ENCODE results near the gene KIF4A. TPM values are rescaled to one million over a fixed set of nuclear protein-coding genes. Genes with fewer than 3 reads are reported as not detected.

The KIF4A gene
- total RNA-seq (2021): 34.9 to 36.2 TPM (median 35.5 TPM) in 3 replicates
- percentile 65 among the genes with signal in this experiment for Bru-seq, nascent RNA
- long read RNA-seq, experiment 1, full-length matches to known transcripts: 161 of 234 reads
- long read RNA-seq, experiment 1, partial matches to known transcripts: 49 of 234 reads
- long read RNA-seq, experiment 1, other reads (novel, unspliced or antisense): 24 of 234 reads
- long read RNA-seq, experiment 2, full-length matches to known transcripts: 12 of 39 reads
- long read RNA-seq, experiment 2, partial matches to known transcripts: 20 of 39 reads
- long read RNA-seq, experiment 2, other reads (novel, unspliced or antisense): 7 of 39 reads
- long read RNA-seq, experiment 3, full-length matches to known transcripts: 3 of 35 reads
- long read RNA-seq, experiment 3, partial matches to known transcripts: 27 of 35 reads
- long read RNA-seq, experiment 3, other reads (novel, unspliced or antisense): 5 of 35 reads

- Mint-ChIP-seq H3K4me3 (peak within 1 kb of the TSS; percentile 96), H3K36me3 (peaks cover 19% of the 10 kb centered on the region), H3K27ac (peak within 1 kb of the TSS; percentile 86), H3K27me3 (ENCODE audit: low read depth) (no peaks in the 10 kb centered on the region), H3K4me1 (peaks cover 12% of the 10 kb centered on the region), H3K9me3 (no peaks in the 10 kb centered on the region)
- ATAC-seq: peak; percentile 98
- ChIA-PET POLR2A (interaction anchor here (1.1 kb wide), 1 partner anchor 219 kb away, joined by 3 read pairs; no protein-coding TSS in a partner anchor), CTCF (interaction anchor here (0.9 to 1.1 kb wide), 5 partner anchors 16 to 165 kb away, joined by 3 to 6 read pairs (median 3); partner anchors contain the start of gene IGBP1)
- peak; percentile 78 for DNase-seq (ENCODE audit: low spot score)
- TF ChIP-seq ETV6 (CRISPR knock-in tag; IDR thresholded peaks at IDR 0.05) (0 out of 2 replicates have a peak, but pooled peaks have one; percentile 31), FOXP1 (CRISPR knock-in tag; IDR thresholded peaks at IDR 0.05; ENCODE audit: borderline replicate concordance) (no peak), AR (CRISPR knock-in tag; IDR thresholded peaks at IDR 0.05) (no peak), CDX4 (CRISPR knock-in tag; IDR thresholded peaks at IDR 0.05; ENCODE audit: borderline replicate concordance) (no peak), ZMAT4 (CRISPR knock-in tag; IDR thresholded peaks at IDR 0.05) (no peak), E2F4 (CRISPR knock-in tag; IDR thresholded peaks at IDR 0.05; ENCODE audit: borderline replicate concordance, low read depth) (peak; percentile 81), ZNF423 (CRISPR knock-in tag; IDR thresholded peaks at IDR 0.05) (no peak), SP1 (CRISPR knock-in tag; conservative IDR thresholded peaks at IDR 0.05) (0 out of 2 replicates have a peak, but pooled peaks have one; percentile 13), MYBL2 (CRISPR knock-in tag; IDR thresholded peaks at IDR 0.05) (peak; percentile 99), ESRRA (CRISPR knock-in tag; IDR thresholded peaks at IDR 0.05; ENCODE audit: borderline replicate concordance) (no peak), NFYB (CRISPR knock-in tag; conservative IDR thresholded peaks at IDR 0.05; ENCODE audit: low read depth) (peak; percentile 35; the same call in 1 of the 2 replicates), FOXJ3 (CRISPR knock-in tag; IDR thresholded peaks at IDR 0.05; ENCODE audit: borderline replicate concordance) (no peak), ZNF138 (CRISPR knock-in tag; conservative IDR thresholded peaks at IDR 0.05) (no peak), RORB (CRISPR knock-in tag; IDR thresholded peaks at IDR 0.05) (no peak), ZNF396 (CRISPR knock-in tag; IDR thresholded peaks at IDR 0.05; ENCODE audit: borderline replicate concordance) (no peak), ATF3 (CRISPR knock-in tag; conservative IDR thresholded peaks at IDR 0.05) (no peak)
- TF ChIP-seq, protein P1, sequence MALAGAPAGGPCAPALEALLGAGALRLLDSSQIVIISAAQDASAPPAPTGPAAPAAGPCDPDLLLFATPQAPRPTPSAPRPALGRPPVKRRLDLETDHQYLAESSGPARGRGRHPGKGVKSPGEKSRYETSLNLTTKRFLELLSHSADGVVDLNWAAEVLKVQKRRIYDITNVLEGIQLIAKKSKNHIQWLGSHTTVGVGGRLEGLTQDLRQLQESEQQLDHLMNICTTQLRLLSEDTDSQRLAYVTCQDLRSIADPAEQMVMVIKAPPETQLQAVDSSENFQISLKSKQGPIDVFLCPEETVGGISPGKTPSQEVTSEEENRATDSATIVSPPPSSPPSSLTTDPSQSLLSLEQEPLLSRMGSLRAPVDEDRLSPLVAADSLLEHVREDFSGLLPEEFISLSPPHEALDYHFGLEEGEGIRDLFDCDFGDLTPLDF (CRISPR knock-in tag; IDR thresholded peaks at IDR 0.05): no peak
- TF ChIP-seq, protein P2, sequence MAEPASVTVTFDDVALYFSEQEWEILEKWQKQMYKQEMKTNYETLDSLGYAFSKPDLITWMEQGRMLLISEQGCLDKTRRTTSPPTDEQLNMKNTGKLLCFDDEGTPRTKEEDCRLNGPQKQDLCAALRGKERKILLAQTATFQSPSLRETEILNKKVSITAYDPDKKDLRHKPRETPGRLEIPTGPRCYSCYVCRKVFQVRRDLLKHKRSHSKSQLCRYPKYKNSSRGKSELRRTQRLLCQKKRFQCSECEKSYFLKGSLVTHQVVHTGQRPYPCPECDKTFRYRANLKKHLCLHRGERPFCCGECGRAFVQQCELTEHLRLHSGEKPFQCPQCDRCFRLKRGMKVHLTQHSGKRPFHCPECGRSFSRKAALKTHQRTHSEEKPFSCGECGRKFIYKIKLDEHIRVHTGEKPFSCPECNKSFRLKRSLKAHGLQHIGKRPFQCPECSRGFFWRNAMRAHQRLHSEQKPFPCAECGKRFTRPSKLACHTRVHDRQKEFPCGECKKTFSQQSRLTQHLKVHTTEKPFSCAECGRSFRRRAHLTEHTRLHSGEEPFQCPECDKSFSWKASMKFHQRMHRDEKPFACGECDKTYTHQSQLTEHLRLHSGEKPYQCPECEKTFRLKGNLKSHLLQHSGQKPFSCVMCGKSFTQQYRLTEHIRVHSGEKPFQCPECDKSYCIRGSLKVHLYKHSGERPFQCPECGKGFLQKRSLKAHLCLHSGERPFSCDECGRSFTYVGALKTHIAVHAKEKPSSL (CRISPR knock-in tag; conservative IDR thresholded peaks at IDR 0.05): no peak
- TF ChIP-seq, protein P3, sequence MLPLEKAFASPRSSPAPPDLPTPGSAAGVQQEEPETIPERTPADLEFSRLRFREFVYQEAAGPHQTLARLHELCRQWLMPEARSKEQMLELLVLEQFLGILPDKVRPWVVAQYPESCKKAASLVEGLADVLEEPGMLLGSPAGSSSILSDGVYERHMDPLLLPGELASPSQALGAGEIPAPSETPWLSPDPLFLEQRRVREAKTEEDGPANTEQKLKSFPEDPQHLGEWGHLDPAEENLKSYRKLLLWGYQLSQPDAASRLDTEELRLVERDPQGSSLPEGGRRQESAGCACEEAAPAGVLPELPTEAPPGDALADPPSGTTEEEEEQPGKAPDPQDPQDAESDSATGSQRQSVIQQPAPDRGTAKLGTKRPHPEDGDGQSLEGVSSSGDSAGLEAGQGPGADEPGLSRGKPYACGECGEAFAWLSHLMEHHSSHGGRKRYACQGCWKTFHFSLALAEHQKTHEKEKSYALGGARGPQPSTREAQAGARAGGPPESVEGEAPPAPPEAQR (CRISPR knock-in tag; IDR thresholded peaks at IDR 0.05): no peak
Measured at GRCh38 chrX:70289793-70290770, at the start of gene KIF4A, which contains the start of gene PDZD11. Gene KIF4A, plus strand, starts transcription at chrX:70290104. Its CDS starts 355 bp downstream, at chrX:70290459. Gene PDZD11, minus strand, starts transcription at chrX:70289927. Its CDS starts 586 bp downstream, at chrX:70289341.
